Neutrophil (primary cell): ENCODE data around the gene TUBD1.
"Not testable (repeated sequence)": the region's sequence is repeated elsewhere in the genome, so short reads cannot be mapped to it uniquely, and the experiment has no call there.

Source experiments
- H3K27ac ChIP-seq: fragments of 200-600 bp; sonication (generic); 2 replicates; pipeline ENCODE4 v1.5.1; 2016; ENCODE audit warnings: mild to moderate bottlenecking, moderate library complexity
- H3K27me3 ChIP-seq: fragments of 200-600 bp; sonication (generic); 2 replicates; pipeline ENCODE4 v1.6.0; 2016; ENCODE audit warnings: mild to moderate bottlenecking
- H3K36me3 ChIP-seq: fragments of 200-600 bp; sonication (generic); 2 replicates; pipeline ENCODE4 v1.5.1; 2017
- H3K4me1 ChIP-seq, 2 experiments: fragments of 200-600 bp in 1 of 2; sonication (generic) in 1 of 2; 1 replicate in 1 of 2; 2 replicates in 1 of 2; pipeline versions ENCODE4 v1.5.1 to v1.6.1; 2013 to 2016; ENCODE audit warnings: low read depth in 1 of 2, low read length in 1 of 2, mild to moderate bottlenecking in 1 of 2, moderate library complexity in 1 of 2; ENCODE audit not compliant: control insufficient read depth in 1 of 2, insufficient read depth in 1 of 2
- H3K4me3 ChIP-seq, 2 experiments: fragments of 200-600 bp in 1 of 2; sonication (generic) in 1 of 2; 1 replicate in 1 of 2; 2 replicates in 1 of 2; pipeline ENCODE4 v1.5.1; 2013 to 2016; ENCODE audit warnings: low read depth in 1 of 2, low read length in 1 of 2, mild to moderate bottlenecking in 1 of 2, moderate library complexity in 1 of 2
- H3K9me3 ChIP-seq: fragments of 200-600 bp; sonication (generic); 2 replicates; pipeline ENCODE4 v1.5.1; 2016
- TF ChIP-seq, protein P1 (sequence below): fragments of 200-600 bp; sonication (generic); IDR thresholded peaks from 2 replicates; pipeline ENCODE4 v1.5.1; 2016; ENCODE audit warnings: antibody characterized with exemption

TUBD1 gene

DNA sequence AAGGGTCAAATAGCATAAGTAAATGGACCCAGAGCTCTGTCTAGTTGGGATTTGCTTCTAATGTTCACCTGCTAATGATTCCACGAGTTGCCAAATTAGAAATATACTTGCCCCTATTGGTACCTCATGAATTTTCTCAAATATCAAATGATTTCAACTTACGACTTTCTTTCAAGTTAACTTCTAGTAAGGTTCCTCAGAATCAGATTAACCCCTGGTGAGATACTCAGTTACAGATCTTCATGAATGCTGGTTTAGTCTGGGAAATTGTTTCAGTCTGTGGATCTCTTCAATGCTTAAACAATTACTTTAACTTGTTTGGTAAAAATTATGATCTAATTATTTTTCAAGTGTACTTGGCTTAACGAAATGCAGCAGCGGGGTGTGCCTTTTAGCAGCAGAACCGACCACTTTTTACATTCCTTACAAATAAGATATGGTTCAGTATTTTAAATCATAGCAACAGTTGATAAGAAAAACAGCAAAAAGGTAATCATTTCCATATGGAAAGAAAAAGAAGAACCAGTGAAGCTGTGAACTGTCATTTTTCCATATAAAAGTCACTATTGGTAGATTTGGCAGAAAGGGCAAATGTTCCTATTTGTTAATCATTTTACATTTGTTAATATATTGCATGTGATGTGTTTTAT, 34.5 kb downstream of the TUBD1 start:
- no peaks in the 10 kb centered on the region for H3K4me1 ChIP-seq
- H3K9me3 ChIP-seq = no peaks in the 10 kb centered on the region
- TF ChIP-seq, protein P1, sequence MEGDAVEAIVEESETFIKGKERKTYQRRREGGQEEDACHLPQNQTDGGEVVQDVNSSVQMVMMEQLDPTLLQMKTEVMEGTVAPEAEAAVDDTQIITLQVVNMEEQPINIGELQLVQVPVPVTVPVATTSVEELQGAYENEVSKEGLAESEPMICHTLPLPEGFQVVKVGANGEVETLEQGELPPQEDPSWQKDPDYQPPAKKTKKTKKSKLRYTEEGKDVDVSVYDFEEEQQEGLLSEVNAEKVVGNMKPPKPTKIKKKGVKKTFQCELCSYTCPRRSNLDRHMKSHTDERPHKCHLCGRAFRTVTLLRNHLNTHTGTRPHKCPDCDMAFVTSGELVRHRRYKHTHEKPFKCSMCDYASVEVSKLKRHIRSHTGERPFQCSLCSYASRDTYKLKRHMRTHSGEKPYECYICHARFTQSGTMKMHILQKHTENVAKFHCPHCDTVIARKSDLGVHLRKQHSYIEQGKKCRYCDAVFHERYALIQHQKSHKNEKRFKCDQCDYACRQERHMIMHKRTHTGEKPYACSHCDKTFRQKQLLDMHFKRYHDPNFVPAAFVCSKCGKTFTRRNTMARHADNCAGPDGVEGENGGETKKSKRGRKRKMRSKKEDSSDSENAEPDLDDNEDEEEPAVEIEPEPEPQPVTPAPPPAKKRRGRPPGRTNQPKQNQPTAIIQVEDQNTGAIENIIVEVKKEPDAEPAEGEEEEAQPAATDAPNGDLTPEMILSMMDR = no peak
- H3K27me3 ChIP-seq = no peaks in the 10 kb centered on the region
- peaks cover 19% of the 10 kb centered on the region for H3K36me3 ChIP-seq
- H3K4me3 ChIP-seq = no peak overlapping the region
- H3K27ac ChIP-seq = no peak overlapping the region

DNA sequence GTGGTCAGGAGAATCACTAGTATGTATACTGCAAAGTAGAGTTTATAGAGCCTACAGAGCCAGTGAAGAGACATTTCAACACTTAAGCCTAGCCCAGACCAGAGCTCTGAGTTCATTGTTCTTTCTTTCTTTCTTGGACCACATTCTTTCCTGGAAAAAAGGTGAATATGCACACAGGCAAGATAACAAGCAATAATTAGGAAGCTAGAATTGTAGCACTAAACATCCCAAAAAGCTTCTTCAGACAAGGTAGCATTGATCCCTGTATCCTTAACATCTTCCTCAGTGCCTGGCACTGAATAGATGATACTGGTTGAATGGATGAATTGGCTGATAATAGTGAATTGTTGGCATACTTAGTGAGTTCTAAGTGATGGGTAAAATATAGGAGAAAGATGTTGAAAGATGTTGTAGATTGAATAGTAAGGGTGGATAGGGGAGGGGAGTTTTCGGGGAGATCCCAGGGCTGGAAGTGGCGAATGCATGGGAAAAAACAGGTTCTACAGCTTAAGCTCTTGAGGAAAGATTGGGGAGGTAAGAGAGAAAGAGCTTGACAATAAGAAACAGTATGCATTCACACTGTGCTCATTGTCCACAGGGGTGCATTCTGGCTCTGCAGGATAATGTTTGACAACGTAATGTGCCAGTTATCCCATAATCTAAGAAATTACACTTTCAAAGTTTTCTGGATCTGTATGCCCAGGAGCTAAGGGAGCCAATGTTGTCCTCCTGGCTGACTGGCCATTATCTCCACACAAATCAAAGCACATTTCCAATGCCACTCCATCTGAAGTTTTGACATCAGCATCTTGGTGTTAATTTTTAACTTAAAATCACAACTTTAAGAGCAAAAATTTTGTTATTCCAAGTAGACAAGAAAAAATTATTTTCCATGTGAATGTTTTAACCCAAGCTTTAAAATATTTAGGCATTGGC, 35.6 kb downstream of the TUBD1 start:
- no peak overlapping the region for H3K4me3 ChIP-seq
- H3K9me3 ChIP-seq = no peaks in the 10 kb centered on the region
- H3K36me3 ChIP-seq = peaks cover 14% of the 10 kb centered on the region
- H3K27me3 ChIP-seq = no peaks in the 10 kb centered on the region
- no peak overlapping the region for H3K27ac ChIP-seq
- TF ChIP-seq, protein P1 = no peak
- H3K4me1 ChIP-seq = no peaks in the 10 kb centered on the region

DNA sequence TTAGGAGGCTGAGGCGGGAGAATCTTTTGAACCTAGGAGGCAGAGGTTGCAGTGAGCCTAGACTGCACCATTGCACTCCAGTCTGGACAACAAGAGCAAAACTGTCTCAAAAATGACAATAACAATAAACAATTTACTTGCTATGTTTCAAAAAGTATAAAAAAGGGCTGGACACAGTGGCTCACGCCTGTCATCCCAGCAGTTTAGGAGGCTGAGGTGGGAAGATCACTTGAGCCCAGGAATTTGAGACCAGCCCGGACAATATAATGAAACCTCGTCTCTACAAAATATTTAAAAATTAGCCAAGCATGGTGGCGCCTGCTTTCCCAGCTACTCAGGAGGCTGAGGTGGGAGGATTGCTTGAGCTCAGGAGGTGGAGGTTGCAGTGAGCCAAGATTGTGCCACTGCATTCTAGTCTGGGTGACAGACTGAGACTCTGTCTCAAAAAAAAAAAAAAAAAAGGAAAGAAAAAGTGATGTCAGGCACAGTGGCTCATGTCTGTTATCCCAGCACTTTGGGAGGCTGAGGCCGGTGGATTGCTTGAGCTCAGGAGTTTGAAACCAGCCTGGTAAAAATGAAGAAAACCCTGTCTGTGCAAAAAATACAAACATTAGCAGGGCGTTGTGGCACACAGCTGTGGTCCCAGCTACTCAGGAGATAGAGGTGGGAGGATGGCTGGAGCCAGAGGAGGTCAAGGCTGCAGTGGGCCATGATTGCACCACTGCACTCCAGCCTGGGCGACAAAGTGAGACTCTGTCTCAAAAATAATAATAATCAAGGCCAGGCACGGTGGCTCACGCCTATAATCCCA, 38.6 kb downstream of the TUBD1 start:
- H3K27me3 ChIP-seq, H3K36me3 ChIP-seq, H3K27ac ChIP-seq, H3K9me3 ChIP-seq, H3K4me3 ChIP-seq: not testable (repeated sequence)
- peaks cover 12 to 19% of the 10 kb centered on the region in 2 experiments for H3K4me1 ChIP-seq

DNA sequence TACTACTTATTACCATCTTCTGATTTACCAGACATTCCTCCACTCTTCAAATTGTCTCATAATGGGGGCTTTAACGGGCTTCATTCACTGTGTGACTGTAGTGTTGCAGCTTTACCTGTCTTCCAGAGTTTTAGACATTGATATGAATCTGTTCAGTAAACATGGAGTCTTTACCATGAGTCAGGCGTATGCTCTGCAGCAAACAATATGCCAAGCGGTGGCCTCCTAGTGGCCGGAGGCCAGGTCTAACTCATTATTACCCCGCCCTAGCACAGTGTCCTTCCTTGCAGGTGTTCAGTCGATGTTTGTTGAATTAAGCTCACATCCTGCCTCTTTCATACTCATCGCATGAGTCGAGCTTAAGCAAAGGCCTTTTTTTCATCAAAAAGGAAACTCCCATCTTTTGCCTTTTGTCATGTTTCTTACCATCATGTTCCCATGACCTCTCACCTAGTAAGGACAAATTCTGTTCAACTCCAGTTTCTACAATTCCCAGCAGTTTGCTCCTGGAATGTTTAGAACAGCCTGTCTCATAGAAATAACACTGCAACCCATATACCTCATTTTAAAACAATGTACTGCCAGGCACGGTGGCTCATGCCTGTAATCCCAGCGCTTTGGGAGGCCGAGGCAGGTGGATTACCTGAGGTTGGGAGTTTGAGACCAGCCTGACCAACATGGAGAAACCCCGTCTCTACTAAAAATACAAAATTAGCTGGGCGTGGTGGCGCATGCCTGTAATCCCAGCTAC, 39.4 kb downstream of the TUBD1 start:
- H3K27ac ChIP-seq = no peak overlapping the region
- H3K4me1 ChIP-seq = peaks cover 19 to 26% of the 10 kb centered on the region in 2 experiments

DNA sequence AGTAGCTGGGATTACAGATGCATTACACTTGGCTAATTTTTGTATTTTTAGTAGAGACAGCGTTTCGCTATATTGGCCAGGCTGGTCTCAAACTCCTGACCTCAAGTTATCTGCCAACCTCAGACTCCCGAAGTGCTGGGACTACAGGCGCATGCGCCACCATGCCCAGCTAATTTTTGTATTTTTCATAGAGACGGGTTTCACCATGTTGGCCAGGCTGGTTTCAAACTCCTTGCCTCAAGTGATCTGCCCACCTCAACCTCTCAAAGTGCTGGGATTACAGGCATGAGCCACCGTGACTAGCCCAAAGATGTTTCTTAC, 39.9 kb downstream of the TUBD1 start:
- H3K27me3 ChIP-seq, H3K27ac ChIP-seq, H3K36me3 ChIP-seq, H3K9me3 ChIP-seq, H3K4me3 ChIP-seq: not testable (repeated sequence)
- H3K4me1 ChIP-seq = peaks cover 25 to 32% of the 10 kb centered on the region in 2 experiments

More for the DNA sequence above, 39.4 kb downstream of the TUBD1 start:
- Histone ChIP-seq H3K27me3 (no peaks in the 10 kb centered on the region), H3K36me3 (peaks cover 3% of the 10 kb centered on the region), H3K4me3 (no peak overlapping the region), H3K9me3 (no peaks in the 10 kb centered on the region)
- TF ChIP-seq, protein P1 = no peak
